Measurements from ENCODE around the gene TCP10L. TPM values are rescaled to one million over a fixed set of nuclear protein-coding genes. Genes with fewer than 3 reads are reported as not detected.

Gene TCP10L
- total and polyA plus RNA-seq, 2 of the 13 experiments (the other 11 are each of a cell fraction or from before 2014, with no cell fraction given), result 0.90 to 2.4 TPM

- TF ChIP-seq LCORL (IDR thresholded peaks at IDR 0.05), result 0 out of 2 replicates have a peak, but pooled peaks have one; percentile 17
- TF ChIP-seq LCORL (CRISPR knock-in tag; IDR thresholded peaks at IDR 0.05), result no peak
- no peak for TF ChIP-seq SMARCE1 (IDR thresholded peaks at IDR 0.05; ENCODE audit: borderline replicate concordance)
- TF ChIP-seq RFX1 (IDR thresholded peaks at IDR 0.05), result no peak
- ChIA-PET CTCF (ENCODE audit: low intra/inter-chr PET ratio, low total read pairs) (no interaction called here), POLR2A (no interaction called here)
- intact Hi-C loops (cut with micrococcal nuclease; ENCODE audit: unreplicated experiment), result no loop called here
- in situ Hi-C loops (cut with HindIII; ENCODE audit: extremely low pct_ligation_motif_present, low pct_unique_long_range_greater_than_20kb), result no loop called here
- no peak overlapping the region for H2AFZ ChIP-seq (ENCODE audit: low read length)
- DNase-seq (ENCODE audit: low spot score), result no peak
- H3K9ac ChIP-seq (ENCODE audit: insufficient read depth, low read depth, low read length), result no peak overlapping the region
- ATAC-seq, result no peak
- H3K27me3 ChIP-seq (ENCODE audit: control insufficient read depth in 1 of 2, insufficient read depth in 2 of 2, low read length in 2 of 2), result no peaks in the 10 kb centered on the region
- peaks cover 8% of the 10 kb centered on the region; the same call in 1 of the 2 replicates for H3K9me3 ChIP-seq (ENCODE audit: low read length)
- no TSS peak for BruUV-seq (replicated peaks)
- no peaks in the 10 kb centered on the region for H4K20me1 ChIP-seq (ENCODE audit: insufficient read depth, low read length)
- no peak overlapping the region for H3K4me3 ChIP-seq (replicated peaks in 1 of 3; ENCODE audit: insufficient read depth in 1 of 3, low read depth in 2 of 3, low read length in 3 of 3)
- no peak overlapping the region for H3K27ac ChIP-seq (ENCODE audit: extremely low read length, insufficient read depth, low read length)
- H3K36me3 ChIP-seq (replicated peaks in 1 of 2; ENCODE audit: control insufficient read depth in 1 of 2, insufficient read depth in 2 of 2, low read length in 2 of 2), result no peaks in the 10 kb centered on the region; a peak in 1 of 5 replicates
- 83% methylated on average over 4 of the region's 5 CpGs for WGBS (ENCODE audit: low lambda C conversion rate)
- peaks cover 35% of the 10 kb centered on the region for H3K4me1 ChIP-seq (ENCODE audit: insufficient read depth, low read length)
- no peak overlapping the region for H3K4me2 ChIP-seq (ENCODE audit: low read depth, low read length)
- no peaks in the 10 kb centered on the region for H3K79me2 ChIP-seq (ENCODE audit: insufficient read depth, low read length)
- no peak for FAIRE-seq
Observed at GRCh38 chr21:32566741-32567389, 18.5 kb downstream of the TCP10L start.

- CTCF ChIA-PET (ENCODE audit: low intra/inter-chr PET ratio, low total read pairs), result no interaction called here
- FAIRE-seq, result no peak
- intact Hi-C loops (cut with micrococcal nuclease; ENCODE audit: unreplicated experiment), result no loop called here
- Histone ChIP-seq H3K27me3 (ENCODE audit: control insufficient read depth in 1 of 2, insufficient read depth in 2 of 2, low read length in 2 of 2) (no peaks in the 10 kb centered on the region), H2AFZ (ENCODE audit: low read length) (no peak overlapping the region), H3K27ac (ENCODE audit: extremely low read length, insufficient read depth, low read length) (no peak overlapping the region), H4K20me1 (ENCODE audit: insufficient read depth, low read length) (no peaks in the 10 kb centered on the region), H3K4me2 (ENCODE audit: low read depth, low read length) (no peak overlapping the region), H3K36me3 (replicated peaks in 1 of 2; ENCODE audit: control insufficient read depth in 1 of 2, insufficient read depth in 2 of 2, low read length in 2 of 2) (no peaks in the 10 kb centered on the region; a peak in 1 of 5 replicates), H3K79me2 (ENCODE audit: insufficient read depth, low read length) (no peaks in the 10 kb centered on the region), H3K9ac (ENCODE audit: insufficient read depth, low read depth, low read length) (no peak overlapping the region), H3K9me3 (ENCODE audit: low read length) (peaks cover 8% of the 10 kb centered on the region; the same call in 1 of the 2 replicates), H3K4me3 (replicated peaks in 1 of 3; ENCODE audit: insufficient read depth in 1 of 3, low read depth in 2 of 3, low read length in 3 of 3) (no peak overlapping the region), H3K4me1 (ENCODE audit: insufficient read depth, low read length) (peaks cover 33% of the 10 kb centered on the region)
- POLR2A ChIA-PET, result no interaction called here
- no peak for ATAC-seq
- 97% methylated on average over 2 of the region's 2 CpGs for WGBS (ENCODE audit: low lambda C conversion rate)
- in situ Hi-C loops (cut with HindIII; ENCODE audit: extremely low pct_ligation_motif_present, low pct_unique_long_range_greater_than_20kb), result no loop called here
- TF ChIP-seq, protein P1, sequence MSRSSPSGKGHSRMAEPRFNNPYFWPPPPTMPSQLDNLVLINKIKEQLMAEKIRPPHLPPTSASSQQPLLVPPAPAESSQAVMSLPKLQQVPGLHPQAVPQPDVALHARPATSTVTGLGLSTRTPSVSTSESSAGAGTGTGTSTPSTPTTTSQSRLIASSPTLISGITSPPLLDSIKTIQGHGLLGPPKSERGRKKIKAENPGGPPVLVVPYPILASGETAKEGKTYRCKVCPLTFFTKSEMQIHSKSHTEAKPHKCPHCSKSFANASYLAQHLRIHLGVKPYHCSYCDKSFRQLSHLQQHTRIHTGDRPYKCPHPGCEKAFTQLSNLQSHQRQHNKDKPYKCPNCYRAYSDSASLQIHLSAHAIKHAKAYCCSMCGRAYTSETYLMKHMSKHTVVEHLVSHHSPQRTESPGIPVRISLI (CRISPR knock-in tag; IDR thresholded peaks at IDR 0.05; ENCODE audit: borderline replicate concordance), result no peak
- TF ChIP-seq NFRKB (IDR thresholded peaks at IDR 0.05) (no peak), PRPF4 (IDR thresholded peaks at IDR 0.05; ENCODE audit: low read depth, low read length, poor library complexity, severe bottlenecking) (no peak), ZNF468 (CRISPR knock-in tag; IDR thresholded peaks at IDR 0.05) (no peak), BRCA1 (CRISPR knock-in tag; IDR thresholded peaks at IDR 0.05) (no peak), ZNF235 (CRISPR knock-in tag; IDR thresholded peaks at IDR 0.05; ENCODE audit: borderline replicate concordance) (no peak), ZNF709 (CRISPR knock-in tag; IDR thresholded peaks at IDR 0.05) (no peak), NFYB (CRISPR knock-in tag; IDR thresholded peaks at IDR 0.05) (no peak), ZNF678 (CRISPR knock-in tag; IDR thresholded peaks at IDR 0.05) (no peak), NPAS2 (CRISPR knock-in tag; IDR thresholded peaks at IDR 0.05; ENCODE audit: borderline replicate concordance) (no peak)
- TF ChIP-seq, protein P2, sequence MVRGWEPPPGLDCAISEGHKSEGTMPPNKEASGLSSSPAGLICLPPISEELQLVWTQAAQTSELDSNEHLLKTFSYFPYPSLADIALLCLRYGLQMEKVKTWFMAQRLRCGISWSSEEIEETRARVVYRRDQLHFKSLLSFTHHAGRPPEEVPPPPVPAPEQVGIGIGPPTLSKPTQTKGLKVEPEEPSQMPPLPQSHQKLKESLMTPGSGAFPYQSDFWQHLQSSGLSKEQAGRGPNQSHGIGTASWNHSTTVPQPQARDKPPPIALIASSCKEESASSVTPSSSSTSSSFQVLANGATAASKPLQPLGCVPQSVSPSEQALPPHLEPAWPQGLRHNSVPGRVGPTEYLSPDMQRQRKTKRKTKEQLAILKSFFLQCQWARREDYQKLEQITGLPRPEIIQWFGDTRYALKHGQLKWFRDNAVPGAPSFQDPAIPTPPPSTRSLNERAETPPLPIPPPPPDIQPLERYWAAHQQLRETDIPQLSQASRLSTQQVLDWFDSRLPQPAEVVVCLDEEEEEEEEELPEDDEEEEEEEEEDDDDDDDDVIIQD (CRISPR knock-in tag; IDR thresholded peaks at IDR 0.05; ENCODE audit: low read depth), result no peak
- TF ChIP-seq, protein P3, sequence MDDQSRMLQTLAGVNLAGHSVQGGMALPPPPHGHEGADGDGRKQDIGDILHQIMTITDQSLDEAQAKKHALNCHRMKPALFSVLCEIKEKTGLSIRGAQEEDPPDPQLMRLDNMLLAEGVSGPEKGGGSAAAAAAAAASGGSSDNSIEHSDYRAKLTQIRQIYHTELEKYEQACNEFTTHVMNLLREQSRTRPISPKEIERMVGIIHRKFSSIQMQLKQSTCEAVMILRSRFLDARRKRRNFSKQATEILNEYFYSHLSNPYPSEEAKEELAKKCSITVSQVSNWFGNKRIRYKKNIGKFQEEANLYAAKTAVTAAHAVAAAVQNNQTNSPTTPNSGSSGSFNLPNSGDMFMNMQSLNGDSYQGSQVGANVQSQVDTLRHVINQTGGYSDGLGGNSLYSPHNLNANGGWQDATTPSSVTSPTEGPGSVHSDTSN (CRISPR knock-in tag; IDR thresholded peaks at IDR 0.05; ENCODE audit: borderline replicate concordance), result no peak
- DNase-seq (ENCODE audit: low spot score), result no peak
- no TSS peak for BruUV-seq (replicated peaks)
Observed at GRCh38 chr21:32565856-32566465, 19.4 kb downstream of the TCP10L start.

Data from HepG2 (cell line).